ENCODE measurements around the gene CHAD. TPM values are rescaled to one million over a fixed set of nuclear protein-coding genes. Genes with fewer than 3 reads are reported as not detected.

Gene CHAD
- total and polyA plus RNA-seq, 2 experiments from 2014 or later, result 2.5 TPM; not detected in 1

- DNase-seq (ENCODE audit: low read depth in 1 of 2, low spot score in 1 of 2), result peak; percentile 33 to 76
- Histone ChIP-seq H3K4me1 (ENCODE audit: low read depth) (peaks cover 34% of the 10 kb centered on the region), H3K27ac (peak overlapping the region; percentile 68), H3K27me3 (no peaks in the 10 kb centered on the region), H3K4me3 (peak overlapping the region; percentile 56), H3K9me3 (ENCODE audit: low read depth) (no peaks in the 10 kb centered on the region), H3K36me3 (no peaks in the 10 kb centered on the region)
- TF ChIP-seq, protein P1, sequence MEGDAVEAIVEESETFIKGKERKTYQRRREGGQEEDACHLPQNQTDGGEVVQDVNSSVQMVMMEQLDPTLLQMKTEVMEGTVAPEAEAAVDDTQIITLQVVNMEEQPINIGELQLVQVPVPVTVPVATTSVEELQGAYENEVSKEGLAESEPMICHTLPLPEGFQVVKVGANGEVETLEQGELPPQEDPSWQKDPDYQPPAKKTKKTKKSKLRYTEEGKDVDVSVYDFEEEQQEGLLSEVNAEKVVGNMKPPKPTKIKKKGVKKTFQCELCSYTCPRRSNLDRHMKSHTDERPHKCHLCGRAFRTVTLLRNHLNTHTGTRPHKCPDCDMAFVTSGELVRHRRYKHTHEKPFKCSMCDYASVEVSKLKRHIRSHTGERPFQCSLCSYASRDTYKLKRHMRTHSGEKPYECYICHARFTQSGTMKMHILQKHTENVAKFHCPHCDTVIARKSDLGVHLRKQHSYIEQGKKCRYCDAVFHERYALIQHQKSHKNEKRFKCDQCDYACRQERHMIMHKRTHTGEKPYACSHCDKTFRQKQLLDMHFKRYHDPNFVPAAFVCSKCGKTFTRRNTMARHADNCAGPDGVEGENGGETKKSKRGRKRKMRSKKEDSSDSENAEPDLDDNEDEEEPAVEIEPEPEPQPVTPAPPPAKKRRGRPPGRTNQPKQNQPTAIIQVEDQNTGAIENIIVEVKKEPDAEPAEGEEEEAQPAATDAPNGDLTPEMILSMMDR (IDR thresholded peaks at IDR 0.05; ENCODE audit: low read depth, low read length), result peak; percentile 22
These were observed 41.6 kb downstream of the CHAD start for GRCh38 chr17:50426814-50427787.

- Histone ChIP-seq H3K27me3 (no peaks in the 10 kb centered on the region), H3K36me3 (no peaks in the 10 kb centered on the region), H3K9me3 (ENCODE audit: low read depth) (no peaks in the 10 kb centered on the region), H3K4me3 (peak overlapping the region; percentile 56), H3K27ac (peak overlapping the region; percentile 68), H3K4me1 (ENCODE audit: low read depth) (peaks cover 39% of the 10 kb centered on the region)
- TF ChIP-seq, protein P1 (IDR thresholded peaks at IDR 0.05; ENCODE audit: low read depth, low read length), result no peak
- no peak for DNase-seq (ENCODE audit: low read depth in 1 of 2, low spot score in 1 of 2)
These were observed 42.3 kb downstream of the CHAD start for GRCh38 chr17:50426472-50426782.

DNA sequence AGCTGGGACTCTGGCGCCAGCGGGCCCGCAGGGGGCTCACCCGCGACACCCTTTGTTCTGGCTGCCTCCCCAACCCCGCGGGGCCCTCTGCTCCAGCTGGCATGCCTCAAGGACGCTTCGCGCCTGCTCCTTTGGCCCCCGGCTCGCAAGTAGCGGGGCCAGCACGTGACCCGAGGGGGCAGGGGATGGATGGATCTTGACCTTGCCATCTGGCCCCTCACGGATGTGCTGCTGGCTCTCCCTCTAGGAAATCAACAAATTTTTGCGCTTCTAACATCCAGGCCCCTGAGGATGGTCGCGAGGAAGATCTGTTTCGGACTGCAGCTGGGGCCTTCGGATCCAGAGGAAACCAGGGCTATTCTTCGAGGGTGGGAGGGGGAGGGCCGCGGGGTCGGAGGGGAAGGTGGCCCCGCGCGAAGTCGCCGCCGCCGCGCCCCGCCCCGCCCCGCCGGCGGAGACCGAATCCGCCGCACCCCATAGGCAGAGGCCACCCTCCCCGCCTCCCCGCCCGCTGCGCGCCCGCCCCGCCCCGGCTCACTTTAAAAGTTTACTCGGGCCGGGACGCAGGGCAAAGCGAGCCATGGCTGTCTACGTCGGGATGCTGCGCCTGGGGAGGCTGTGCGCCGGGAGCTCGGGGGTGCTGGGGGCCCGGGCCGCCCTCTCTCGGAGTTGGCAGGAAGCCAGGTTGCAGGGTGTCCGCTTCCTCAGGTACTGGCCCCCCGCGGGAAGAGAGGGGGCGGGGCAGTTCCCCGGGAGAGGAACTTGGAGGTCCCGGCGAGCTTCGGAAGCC is 42.8 kb downstream of the CHAD start, which contains the start of gene ACSF2:
Gene ACSF2, plus strand, starts transcription at position 537 of the 790 bp plus-strand sequence. Its CDS starts 44 bp downstream, at position 581.
- H3K27me3 ChIP-seq, result no peaks in the 10 kb centered on the region
- TF ChIP-seq, protein P1 (IDR thresholded peaks at IDR 0.05; ENCODE audit: low read depth, low read length), result no peak
- no peaks in the 10 kb centered on the region for H3K9me3 ChIP-seq (ENCODE audit: low read depth)
- peaks cover 37% of the 10 kb centered on the region for H3K4me1 ChIP-seq (ENCODE audit: low read depth)
- H3K27ac ChIP-seq, result peak within 1 kb of the TSS; percentile 68
- no peaks in the 10 kb centered on the region for H3K36me3 ChIP-seq
- peak; percentile 65 to 86 for DNase-seq (ENCODE audit: low read depth in 1 of 2, low spot score in 1 of 2)
- H3K4me3 ChIP-seq, result peak within 1 kb of the TSS; percentile 56

- TF ChIP-seq, protein P1 (IDR thresholded peaks at IDR 0.05; ENCODE audit: low read depth, low read length), result no peak
- Histone ChIP-seq H3K27me3 (no peaks in the 10 kb centered on the region), H3K4me1 (ENCODE audit: low read depth) (peaks cover 36% of the 10 kb centered on the region), H3K36me3 (no peaks in the 10 kb centered on the region), H3K27ac (peak overlapping the region; percentile 68), H3K9me3 (ENCODE audit: low read depth) (no peaks in the 10 kb centered on the region), H3K4me3 (peak overlapping the region; percentile 56)
- no peak for DNase-seq (ENCODE audit: low read depth in 1 of 2, low spot score in 1 of 2)
These were observed 43.5 kb downstream of the CHAD start for GRCh38 chr17:50424996-50425681.
